Breast epithelium (tissue), 4 donors: ENCODE data around the gene ZFP28. TPM values are rescaled to one million over a fixed set of nuclear protein-coding genes. Genes with fewer than 3 reads are reported as not detected.

ENCODE experiments used
- DNase-seq, 2 donors: peaks; one replicate each; pipeline ENCODE4 v3.0.0-alpha.2; 2019; ENCODE audit warnings: low spot score in 2 of 2
- H3K27ac ChIP-seq, 2 donors: fragments of 200-600 bp; sonication (generic) in 1 of 2; one replicate each; pipeline ENCODE4 v1.5.1; 2016 to 2019; ENCODE audit warnings: mild to moderate bottlenecking in 1 of 2
- H3K27me3 ChIP-seq, 2 donors: fragments of 200-600 bp; sonication (generic) in 1 of 2; one replicate each; pipeline versions ENCODE4 v1.5.1 to v1.6.0; 2017 to 2019; ENCODE audit warnings: control low read depth in 1 of 2, mild to moderate bottlenecking in 1 of 2
- H3K36me3 ChIP-seq: fragments of 200-600 bp; one replicate; pipeline ENCODE4 v1.5.1; 2019
- H3K4me1 ChIP-seq, 2 donors: fragments of 200-600 bp; sonication (generic); one replicate each; pipeline ENCODE4 v1.5.1; 2016 to 2019; ENCODE audit warnings: control low read depth in 1 of 2
- H3K4me3 ChIP-seq, 3 donors: fragments of 200-600 bp; sonication (generic); 1 replicate in 2 of 3; 2 replicates in 1 of 3; pipeline ENCODE4 v1.5.1; 2016 to 2019; ENCODE audit warnings: mild to moderate bottlenecking in 3 of 3, moderate library complexity in 2 of 3
- H3K9me3 ChIP-seq, 2 donors: fragments of 200-600 bp; sonication (generic) in 1 of 2; one replicate each; pipeline ENCODE4 v1.5.1; 2016 to 2019; ENCODE audit warnings: control low read depth in 1 of 2
- POLR2A ChIP-seq: fragments of 450-650 bp; IDR thresholded peaks from one replicate; pipeline ENCODE4 v1.6.1; 2016; ENCODE audit warnings: antibody characterized with exemption, mild to moderate bottlenecking, moderate library complexity
- POLR2AphosphoS5 ChIP-seq, 3 donors: sonication (generic); formaldehyde crosslinking; IDR thresholded peaks; one replicate each; pipeline ENCODE4 v1.6.1; 2017; ENCODE audit warnings: antibody characterized with exemption in 3 of 3
- intact Hi-C: fragments of 100-400 bp; cut with DNase I; formaldehyde crosslinking; loops from one replicate; pipeline ENCODE4 v1.15.1; 2023; ENCODE audit warnings: low total_unique reads
- total RNA-seq, 3 donors: library from RNA; depleted of rRNA; stranded (reverse); fragments of >200 nt; gene quantifications; one replicate each; pipeline ENCODE4 v1.1.0, GENCODE V29; 2016
- TF ChIP-seq, protein P1 (sequence below), 3 donors: fragments of 450-650 bp; IDR thresholded peaks; one replicate each; pipeline ENCODE4 v1.5.1; 2016 to 2017; ENCODE audit warnings: antibody characterized with exemption in 3 of 3, mild to moderate bottlenecking in 3 of 3, moderate library complexity in 3 of 3

The ZFP28 gene
- 10 to 100 TPM; 12.3 to 13.0 (median 12.5) TPM for total RNA-seq

DNA sequence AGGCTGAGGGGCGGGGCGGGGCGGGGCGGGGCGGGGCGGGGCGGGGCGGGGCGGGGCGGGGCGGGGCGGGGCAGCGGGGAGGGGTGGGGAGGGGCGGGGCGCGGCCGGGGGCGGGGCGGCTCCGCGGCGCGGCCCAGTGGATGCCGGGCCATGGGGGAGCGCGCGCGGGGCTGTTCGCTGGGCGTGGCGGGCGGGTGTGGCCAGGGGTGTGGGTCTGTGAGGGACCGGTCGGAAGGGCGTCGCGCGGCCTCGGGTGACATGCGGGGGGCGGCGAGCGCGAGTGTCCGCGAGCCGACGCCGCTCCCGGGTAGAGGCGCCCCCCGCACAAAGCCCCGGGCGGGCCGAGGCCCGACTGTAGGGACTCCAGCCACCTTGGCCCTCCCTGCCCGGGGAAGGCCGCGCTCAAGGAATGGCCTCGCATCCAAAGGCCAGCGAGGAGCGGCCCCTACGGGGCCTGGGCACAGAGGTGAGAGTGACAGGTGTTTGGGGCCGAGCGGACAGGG, at the start of gene ZFP28:
Gene ZFP28 (plus strand): TSS at position 188 of the 503 bp plus-strand sequence. CDS start 71 bp downstream, at position 259.
- H3K27ac ChIP-seq: peak within 1 kb of the TSS; percentile 82 to 91
- no peaks in the 10 kb centered on the region for H3K4me1 ChIP-seq
- peaks cover 50 to 62% of the 10 kb centered on the region in 2 donors for H3K9me3 ChIP-seq
- DNase-seq: no peak
- no peaks in the 10 kb centered on the region for H3K36me3 ChIP-seq
- no peaks in the 10 kb centered on the region for H3K27me3 ChIP-seq
- H3K4me3 ChIP-seq: peak within 1 kb of the TSS; percentile 62 to 77 (median 65)
- TF ChIP-seq, protein P1, sequence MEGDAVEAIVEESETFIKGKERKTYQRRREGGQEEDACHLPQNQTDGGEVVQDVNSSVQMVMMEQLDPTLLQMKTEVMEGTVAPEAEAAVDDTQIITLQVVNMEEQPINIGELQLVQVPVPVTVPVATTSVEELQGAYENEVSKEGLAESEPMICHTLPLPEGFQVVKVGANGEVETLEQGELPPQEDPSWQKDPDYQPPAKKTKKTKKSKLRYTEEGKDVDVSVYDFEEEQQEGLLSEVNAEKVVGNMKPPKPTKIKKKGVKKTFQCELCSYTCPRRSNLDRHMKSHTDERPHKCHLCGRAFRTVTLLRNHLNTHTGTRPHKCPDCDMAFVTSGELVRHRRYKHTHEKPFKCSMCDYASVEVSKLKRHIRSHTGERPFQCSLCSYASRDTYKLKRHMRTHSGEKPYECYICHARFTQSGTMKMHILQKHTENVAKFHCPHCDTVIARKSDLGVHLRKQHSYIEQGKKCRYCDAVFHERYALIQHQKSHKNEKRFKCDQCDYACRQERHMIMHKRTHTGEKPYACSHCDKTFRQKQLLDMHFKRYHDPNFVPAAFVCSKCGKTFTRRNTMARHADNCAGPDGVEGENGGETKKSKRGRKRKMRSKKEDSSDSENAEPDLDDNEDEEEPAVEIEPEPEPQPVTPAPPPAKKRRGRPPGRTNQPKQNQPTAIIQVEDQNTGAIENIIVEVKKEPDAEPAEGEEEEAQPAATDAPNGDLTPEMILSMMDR (IDR thresholded peaks at IDR 0.05): no peak
- no peak for TF ChIP-seq POLR2AphosphoS5 (IDR thresholded peaks at IDR 0.05)
- no peak for TF ChIP-seq POLR2A
- intact Hi-C loops: no loop called here

DNA sequence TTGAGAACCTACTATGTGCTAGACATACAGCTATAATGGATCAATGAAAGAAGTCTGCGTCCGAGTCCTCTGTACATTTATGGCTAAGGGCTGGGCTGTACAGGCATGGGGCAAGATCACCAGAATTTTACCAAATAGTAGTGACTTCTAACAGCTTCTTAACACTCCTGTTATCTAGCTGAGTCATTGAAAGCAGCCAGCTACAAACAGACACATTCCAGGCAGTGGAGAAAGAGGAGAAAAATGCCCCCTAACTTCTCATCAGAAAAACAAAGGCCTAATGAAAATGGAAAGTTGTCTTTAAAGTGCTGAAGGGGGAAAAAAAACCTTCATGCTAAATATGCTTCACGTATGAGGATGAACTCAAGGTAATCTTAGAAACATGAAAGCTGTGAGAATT, 47.3 kb upstream of the ZFP28 start:
- H3K4me1 ChIP-seq: no peaks in the 10 kb centered on the region
- TF ChIP-seq POLR2A (no peak), POLR2AphosphoS5 (IDR thresholded peaks at IDR 0.05) (no peak)
- TF ChIP-seq, protein P1 (IDR thresholded peaks at IDR 0.05): no peak
- no peak overlapping the region for H3K4me3 ChIP-seq
- intact Hi-C loops: no loop called here
- no peaks in the 10 kb centered on the region for H3K36me3 ChIP-seq
- DNase-seq: no peak
- no peak overlapping the region for H3K27ac ChIP-seq
- peaks cover 82 to 90% of the 10 kb centered on the region in 2 donors for H3K9me3 ChIP-seq
- H3K27me3 ChIP-seq: no peaks in the 10 kb centered on the region

DNA sequence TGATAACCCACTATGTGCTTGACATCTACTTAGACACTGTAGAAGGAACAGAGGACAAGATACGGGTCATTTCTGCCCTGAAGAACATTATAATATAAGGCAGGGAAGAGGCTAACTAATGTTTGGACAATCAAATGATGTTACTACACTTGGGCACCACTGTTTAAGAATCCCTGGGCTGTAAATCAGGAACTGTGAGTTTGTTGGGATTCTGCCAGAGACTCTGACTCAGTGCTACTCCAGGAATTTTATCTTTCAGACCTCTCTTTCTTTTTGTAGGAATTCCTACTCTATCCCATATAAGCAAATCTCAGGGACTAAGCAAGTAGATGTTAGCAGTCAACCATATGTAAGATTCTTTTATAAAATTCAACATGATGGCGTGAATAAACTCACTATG, 34.2 kb upstream of the ZFP28 start:
- intact Hi-C loops: no loop called here
- Histone ChIP-seq H3K9me3 (peaks cover 15 to 20% of the 10 kb centered on the region in 2 donors), H3K4me1 (no peaks in the 10 kb centered on the region), H3K36me3 (no peaks in the 10 kb centered on the region), H3K27me3 (no peaks in the 10 kb centered on the region), H3K27ac (no peak overlapping the region), H3K4me3 (no peak overlapping the region)
- TF ChIP-seq POLR2A (no peak), POLR2AphosphoS5 (IDR thresholded peaks at IDR 0.05) (no peak)
- TF ChIP-seq, protein P1 (IDR thresholded peaks at IDR 0.05): no peak
- no peak for DNase-seq

DNA sequence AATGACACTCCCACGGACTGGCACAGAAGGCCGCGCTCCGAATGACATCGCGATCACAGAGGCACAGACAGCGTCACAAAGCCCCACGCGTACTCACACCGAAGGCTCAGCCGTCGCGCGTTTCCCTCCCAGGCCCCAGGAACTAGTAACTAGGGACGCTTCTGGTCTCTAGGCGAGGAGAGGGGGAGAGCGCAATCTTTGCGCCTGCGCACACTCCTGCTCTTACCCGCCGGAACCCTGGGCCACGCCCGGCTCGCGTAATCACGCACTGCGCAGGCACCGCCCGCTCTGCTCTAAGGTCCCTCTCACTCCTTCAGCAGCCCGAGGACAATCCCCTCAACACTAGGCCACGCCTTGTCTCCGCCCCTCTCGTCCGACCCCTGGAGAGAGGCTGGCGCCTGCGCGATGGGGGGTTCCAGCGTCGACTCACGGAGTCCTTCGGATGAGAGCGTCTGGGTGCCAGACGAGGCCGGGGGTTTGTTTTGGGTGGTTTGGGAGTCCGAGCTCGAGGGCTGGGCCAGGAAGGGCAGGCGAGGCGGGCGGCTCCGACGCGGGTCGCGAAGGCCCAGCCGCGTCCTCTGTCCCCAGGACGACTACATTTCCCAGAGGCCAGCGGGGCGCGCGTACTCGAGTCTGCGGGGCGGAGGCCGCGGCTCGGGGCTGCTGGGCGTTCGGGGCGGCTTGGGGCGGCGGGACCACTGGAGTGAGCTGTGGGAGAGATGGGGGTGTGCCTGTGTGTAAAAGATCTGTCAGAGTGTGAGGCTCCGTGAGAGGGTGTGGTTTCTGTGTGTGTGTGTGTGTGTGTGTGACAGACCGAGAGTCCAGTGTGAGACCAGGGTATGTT, 31.1 kb upstream of the ZFP28 start, which contains the start of gene ZNF471:
Gene ZNF471 (plus strand): TSS at position 410 of the 844 bp plus-strand sequence. CDS start 3,717 bp downstream, outside the sequence.
- intact Hi-C loops: no loop called here

More for the DNA sequence above, 31.1 kb upstream of the ZFP28 start, which contains the start of gene ZNF471:
- Histone ChIP-seq H3K9me3 (peaks cover 7 to 23% of the 10 kb centered on the region in 2 donors), H3K36me3 (no peaks in the 10 kb centered on the region), H3K27ac (peak within 1 kb of the TSS; percentile 97 to 99), H3K27me3 (no peaks in the 10 kb centered on the region), H3K4me1 (no peaks in the 10 kb centered on the region), H3K4me3 (peak within 1 kb of the TSS; percentile 67 to 75 (median 71))
- TF ChIP-seq, protein P1 (IDR thresholded peaks at IDR 0.05): no peak
- peak; percentile 41 to 81 (median 73) for TF ChIP-seq POLR2AphosphoS5 (IDR thresholded peaks at IDR 0.05)
- no peak for TF ChIP-seq POLR2A
- peak; percentile 97 to 98 for DNase-seq
